Measurements from ENCODE around the gene RPL10A.
A peak's percentile ranks its signal among the peaks of the same experiment; 100 is the strongest.

The RPL10A gene

DNA sequence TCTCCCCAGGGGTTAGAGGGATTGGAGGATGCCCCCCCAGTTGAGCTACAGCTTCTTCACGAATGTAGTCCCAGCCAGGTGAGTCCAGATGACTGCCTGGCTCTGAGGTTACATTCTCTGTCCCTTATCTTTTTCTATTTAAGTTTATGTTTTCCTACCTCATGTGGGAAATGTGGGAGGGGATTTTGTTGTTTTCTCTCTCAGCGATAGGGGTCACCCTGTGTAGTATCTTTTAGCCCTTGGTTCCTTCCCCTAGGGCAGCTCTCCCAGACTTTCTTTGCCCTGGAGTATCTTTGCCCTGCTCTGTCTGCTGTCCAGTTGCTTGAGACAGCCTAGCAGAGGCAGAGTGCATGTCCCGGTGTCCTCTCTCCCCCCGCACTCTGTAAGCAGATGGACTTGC lies 10.3 kb upstream of the RPL10A start:
- H3K27ac Mint-ChIP-seq: no peak overlapping the region
- peaks cover 17% of the 10 kb centered on the region for H3K4me1 Mint-ChIP-seq
- H3K27me3 Mint-ChIP-seq: no peaks in the 10 kb centered on the region
- H3K36me3 Mint-ChIP-seq (ENCODE audit: low read depth): peaks cover 30% of the 10 kb centered on the region
- DNase-seq (no peak), ATAC-seq (no peak)
- H3K4me3 Mint-ChIP-seq: no peak overlapping the region
- H3K9me3 Mint-ChIP-seq: no peaks in the 10 kb centered on the region

DNA sequence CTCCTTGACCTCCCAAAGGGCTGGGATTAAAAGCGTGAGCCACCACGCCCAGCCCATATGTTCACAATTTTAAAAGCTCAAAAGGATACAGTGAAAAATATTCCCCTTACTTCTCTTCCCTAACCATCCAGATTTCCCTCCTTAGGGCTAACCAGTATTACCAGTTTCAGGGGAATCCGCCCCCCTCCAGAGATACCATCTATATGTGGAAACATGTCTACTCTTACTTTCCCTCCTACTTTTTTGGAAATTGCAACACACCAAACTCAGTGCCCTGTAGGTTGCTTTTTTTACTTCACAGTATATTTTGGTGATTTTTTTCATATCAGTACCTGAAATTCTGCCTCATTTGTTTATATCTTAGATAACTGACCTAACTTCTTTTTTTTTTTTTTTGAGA lies 6.9 kb upstream of the RPL10A start:
- H3K4me3 Mint-ChIP-seq: no peak overlapping the region
- H3K9me3 Mint-ChIP-seq: no peaks in the 10 kb centered on the region
- no peak overlapping the region for H3K27ac Mint-ChIP-seq
- no peaks in the 10 kb centered on the region for H3K27me3 Mint-ChIP-seq
- no peaks in the 10 kb centered on the region for H3K4me1 Mint-ChIP-seq
- peaks cover 28% of the 10 kb centered on the region for H3K36me3 Mint-ChIP-seq (ENCODE audit: low read depth)
- DNase-seq (no peak), ATAC-seq (no peak)

DNA sequence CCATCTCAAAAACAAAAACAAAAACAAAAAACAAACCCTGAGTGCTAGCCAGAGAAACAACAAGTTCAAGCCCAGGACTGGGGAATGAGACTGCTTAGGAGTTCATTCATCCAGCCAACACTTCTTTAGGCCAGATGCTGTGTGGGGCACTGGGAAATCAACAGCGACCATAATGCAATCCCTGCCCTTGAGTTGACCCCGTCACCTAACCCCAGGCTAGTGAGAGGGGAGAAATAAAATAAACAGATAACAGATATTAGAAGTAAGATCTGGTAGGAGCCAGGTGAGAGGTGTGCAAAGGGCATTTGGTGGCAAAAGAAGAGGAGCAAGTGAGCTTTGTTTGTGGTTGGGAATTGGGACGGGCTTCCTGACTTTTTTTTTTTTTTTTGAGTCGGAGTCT lies 4.9 kb upstream of the RPL10A start:
- DNase-seq: no peak
- no peak overlapping the region for H3K27ac Mint-ChIP-seq
- peaks cover 42% of the 10 kb centered on the region for H3K36me3 Mint-ChIP-seq (ENCODE audit: low read depth)
- no peak for ATAC-seq
- no peaks in the 10 kb centered on the region for H3K9me3 Mint-ChIP-seq
- peaks cover 11% of the 10 kb centered on the region for H3K4me1 Mint-ChIP-seq
- H3K4me3 Mint-ChIP-seq: no peak overlapping the region
- no peaks in the 10 kb centered on the region for H3K27me3 Mint-ChIP-seq

DNA sequence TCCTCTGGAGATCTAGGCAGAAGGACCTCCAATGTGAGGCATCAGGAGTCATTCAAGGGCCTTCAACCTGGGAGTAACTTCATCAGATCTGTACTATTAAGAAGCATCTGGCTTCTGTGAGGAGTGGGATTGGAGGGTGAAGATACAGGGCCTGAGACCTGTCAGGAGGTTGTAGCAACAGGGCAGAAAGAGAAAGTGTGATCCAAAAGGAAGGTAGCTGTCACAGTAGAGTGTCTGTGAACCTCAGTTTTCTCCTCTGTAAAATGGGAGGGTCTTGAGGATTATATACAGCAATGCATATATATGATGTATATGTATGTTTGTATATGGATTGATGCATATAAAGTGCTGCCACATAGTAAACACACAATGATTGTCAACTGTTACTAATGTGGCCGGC lies 2.6 kb upstream of the RPL10A start:
- Mint-ChIP-seq H3K36me3 (ENCODE audit: low read depth) (peaks cover 60% of the 10 kb centered on the region), H3K4me1 (peaks cover 24% of the 10 kb centered on the region), H3K27ac (no peak overlapping the region), H3K4me3 (no peak overlapping the region), H3K27me3 (no peaks in the 10 kb centered on the region), H3K9me3 (no peaks in the 10 kb centered on the region)
- no peak for ATAC-seq
- DNase-seq: no peak

DNA sequence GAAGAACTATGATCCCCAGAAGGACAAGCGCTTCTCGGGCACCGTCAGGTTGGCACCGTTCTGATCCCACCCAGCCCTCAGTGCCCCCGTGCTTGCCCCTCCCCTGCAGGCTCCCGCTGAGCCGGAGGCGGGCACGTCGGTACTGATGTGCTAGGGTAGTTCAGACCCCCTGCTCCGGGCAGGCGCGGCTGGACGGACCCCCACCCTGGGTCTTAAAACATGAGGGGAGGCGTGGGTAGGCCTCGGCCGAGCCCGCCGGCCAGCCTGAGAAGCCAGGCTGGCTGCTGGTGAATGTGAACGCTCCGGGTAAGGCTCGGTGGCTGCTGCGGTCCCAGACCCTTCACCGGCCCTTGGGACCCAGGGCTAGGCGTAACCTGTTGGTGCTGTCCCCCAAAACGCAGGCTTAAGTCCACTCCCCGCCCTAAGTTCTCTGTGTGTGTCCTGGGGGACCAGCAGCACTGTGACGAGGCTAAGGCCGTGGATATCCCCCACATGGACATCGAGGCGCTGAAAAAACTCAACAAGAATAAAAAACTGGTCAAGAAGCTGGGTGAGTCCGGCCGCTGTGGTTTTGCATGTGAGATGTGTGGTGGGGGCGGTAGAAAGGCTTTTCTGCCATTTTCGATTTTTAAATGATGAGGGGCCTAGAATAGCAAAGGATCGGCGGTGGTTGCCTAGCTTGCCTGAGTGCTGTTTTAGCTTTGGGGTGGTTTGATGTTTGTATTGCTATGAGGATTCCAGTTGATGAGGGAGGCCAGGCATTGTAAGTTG lies 964 bp downstream of the RPL10A start:
- ATAC-seq (no peak), DNase-seq (no peak)
- peak overlapping the region; percentile 99 for H3K27ac Mint-ChIP-seq
- peaks cover 43% of the 10 kb centered on the region for H3K4me1 Mint-ChIP-seq
- peaks cover 66% of the 10 kb centered on the region for H3K36me3 Mint-ChIP-seq (ENCODE audit: low read depth)
- no peaks in the 10 kb centered on the region for H3K27me3 Mint-ChIP-seq
- no peaks in the 10 kb centered on the region for H3K9me3 Mint-ChIP-seq
- H3K4me3 Mint-ChIP-seq: peak overlapping the region; percentile 99

DNA sequence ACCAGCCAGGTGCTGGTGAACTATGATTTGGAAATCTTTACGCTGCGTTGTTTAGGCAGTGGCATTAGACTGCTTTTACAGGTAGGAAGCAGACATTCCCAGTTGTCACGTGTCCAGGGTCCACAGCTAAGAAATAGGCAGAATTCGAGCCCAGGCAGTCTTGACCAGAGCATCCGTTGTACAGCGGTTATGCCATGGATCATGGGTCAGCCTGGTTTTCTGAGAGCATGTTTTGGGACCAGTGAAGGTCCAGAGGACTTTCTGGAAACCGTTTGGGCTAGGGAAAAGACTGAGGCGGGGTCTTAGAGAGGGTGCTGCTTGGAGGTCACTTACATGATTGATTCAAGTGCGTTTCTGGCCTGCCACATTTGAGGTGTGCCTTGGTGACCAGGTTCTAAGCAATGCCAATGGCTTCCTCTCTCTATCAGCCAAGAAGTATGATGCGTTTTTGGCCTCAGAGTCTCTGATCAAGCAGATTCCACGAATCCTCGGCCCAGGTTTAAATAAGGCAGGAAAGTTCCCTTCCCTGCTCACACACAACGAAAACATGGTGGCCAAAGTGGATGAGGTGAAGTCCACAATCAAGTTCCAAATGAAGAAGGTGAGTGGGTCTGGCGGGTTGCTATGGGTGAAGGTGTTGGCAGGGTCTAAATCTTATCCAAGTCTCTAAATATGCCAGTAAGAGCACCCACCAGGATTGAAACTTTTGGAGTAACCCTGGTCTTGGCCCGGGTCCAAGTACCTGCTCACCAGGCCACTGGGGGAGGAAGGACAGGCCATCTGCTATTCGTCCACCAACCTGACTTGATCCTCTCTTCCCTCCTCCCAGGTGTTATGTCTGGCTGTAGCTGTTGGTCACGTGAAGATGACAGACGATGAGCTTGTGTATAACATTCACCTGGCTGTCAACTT lies 1.8 kb downstream of the RPL10A start:
- no peak for ATAC-seq
- Mint-ChIP-seq H3K36me3 (ENCODE audit: low read depth) (peaks cover 63% of the 10 kb centered on the region), H3K27me3 (no peaks in the 10 kb centered on the region), H3K9me3 (no peaks in the 10 kb centered on the region), H3K4me1 (peaks cover 43% of the 10 kb centered on the region), H3K4me3 (peak overlapping the region; percentile 99), H3K27ac (peak overlapping the region; percentile 99)
- no peak for DNase-seq

DNA sequence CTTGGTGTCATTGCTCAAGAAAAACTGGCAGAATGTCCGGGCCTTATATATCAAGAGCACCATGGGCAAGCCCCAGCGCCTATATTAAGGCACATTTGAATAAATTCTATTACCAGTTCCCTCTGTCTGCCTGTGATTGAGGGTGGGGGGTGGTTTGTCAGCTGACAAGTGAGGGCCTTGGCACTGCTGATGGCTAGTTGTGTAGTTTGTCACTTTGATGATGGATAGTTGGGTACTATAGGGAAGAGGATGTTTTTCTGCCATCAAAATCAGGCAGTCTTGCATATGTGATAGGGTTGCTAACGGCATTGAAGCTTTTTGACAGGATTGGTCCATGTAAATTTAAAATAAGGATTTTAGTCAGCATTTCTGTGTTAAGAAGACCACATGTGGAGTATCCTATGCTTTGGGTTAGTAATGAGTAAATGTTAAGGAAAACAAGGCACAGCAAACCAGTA lies 2.5 kb downstream of the RPL10A start:
- DNase-seq (no peak), ATAC-seq (no peak)
- H3K4me1 Mint-ChIP-seq: peaks cover 43% of the 10 kb centered on the region
- peaks cover 60% of the 10 kb centered on the region for H3K36me3 Mint-ChIP-seq (ENCODE audit: low read depth)
- H3K27ac Mint-ChIP-seq: peak overlapping the region; percentile 99
- no peaks in the 10 kb centered on the region for H3K27me3 Mint-ChIP-seq
- H3K4me3 Mint-ChIP-seq: peak overlapping the region; percentile 99
- H3K9me3 Mint-ChIP-seq: no peaks in the 10 kb centered on the region

DNA sequence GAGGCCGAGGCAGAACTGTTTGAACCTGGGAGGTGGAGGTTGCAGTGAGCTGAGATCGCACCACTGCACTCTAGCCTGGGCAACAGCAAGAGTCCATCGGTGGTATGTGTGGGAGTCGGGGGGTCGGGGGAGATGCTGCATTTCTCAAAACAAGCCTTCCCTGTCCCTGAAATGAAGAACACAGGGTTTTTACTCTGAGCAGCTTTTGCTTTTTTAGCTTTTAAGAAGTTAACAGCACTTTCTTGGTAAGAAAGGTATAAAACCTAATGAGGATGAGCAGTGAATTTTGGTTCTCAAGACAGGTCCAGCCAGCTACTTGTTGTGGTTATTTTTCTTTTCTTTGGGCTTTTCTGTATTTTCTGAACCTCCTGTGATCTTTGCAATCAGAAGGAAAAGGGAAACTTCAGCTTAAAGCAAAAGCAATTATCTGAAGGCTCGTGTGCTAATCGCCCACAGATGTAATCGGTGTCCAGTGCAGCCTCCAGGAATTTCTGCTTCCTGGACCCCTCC lies 3.7 kb downstream of the RPL10A start:
- DNase-seq (no peak), ATAC-seq (no peak)
- H3K9me3 Mint-ChIP-seq: no peaks in the 10 kb centered on the region
- H3K4me1 Mint-ChIP-seq: peaks cover 45% of the 10 kb centered on the region
- H3K27ac Mint-ChIP-seq: peak overlapping the region; percentile 99
- H3K27me3 Mint-ChIP-seq: no peaks in the 10 kb centered on the region
- H3K4me3 Mint-ChIP-seq: peak overlapping the region; percentile 99
- H3K36me3 Mint-ChIP-seq (ENCODE audit: low read depth): peaks cover 54% of the 10 kb centered on the region

DNA sequence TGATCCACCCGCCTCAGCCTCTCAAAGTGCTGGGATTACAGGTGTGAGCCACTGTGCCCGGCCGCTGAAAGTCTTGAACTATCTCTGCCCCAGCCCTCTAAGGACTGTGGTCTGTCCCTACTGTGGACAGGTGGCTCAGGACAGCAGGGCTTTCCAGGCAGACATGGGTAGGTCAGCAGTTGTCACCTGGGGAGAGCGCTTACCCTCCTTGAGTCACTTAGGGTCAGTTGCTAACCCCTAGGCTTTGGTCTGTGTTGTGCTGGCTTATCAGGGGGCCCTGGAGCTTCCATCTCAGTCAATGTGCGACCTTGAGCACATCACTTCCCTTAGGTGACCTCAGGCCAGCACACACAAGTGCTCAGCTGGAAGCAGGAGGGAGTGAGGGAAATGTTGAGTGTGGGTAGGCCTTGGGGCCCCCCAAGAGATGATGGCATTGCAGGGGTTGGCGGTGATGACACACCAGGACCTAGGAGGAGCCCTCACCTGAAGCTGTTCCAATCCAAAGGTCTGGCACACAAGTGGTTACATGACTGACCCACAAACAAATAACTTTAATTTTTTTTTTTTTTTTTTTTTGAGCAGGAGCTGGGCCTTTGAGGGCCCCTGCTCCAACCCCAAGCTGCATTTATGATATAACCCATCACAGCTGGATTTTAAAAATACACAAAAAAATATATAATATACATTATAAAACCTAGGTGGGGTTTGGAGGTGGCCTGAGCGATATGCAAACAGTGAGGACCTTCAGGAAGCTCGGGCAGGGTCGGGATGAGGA lies 5.1 kb downstream of the RPL10A start:
- peaks cover 34% of the 10 kb centered on the region for H3K4me1 Mint-ChIP-seq
- H3K27me3 Mint-ChIP-seq: no peaks in the 10 kb centered on the region
- H3K36me3 Mint-ChIP-seq (ENCODE audit: low read depth): peaks cover 46% of the 10 kb centered on the region
- H3K9me3 Mint-ChIP-seq: no peaks in the 10 kb centered on the region
- ATAC-seq (peak; percentile 38), DNase-seq (peak; percentile 44)
- H3K4me3 Mint-ChIP-seq: no peak overlapping the region
- peak overlapping the region; percentile 99 for H3K27ac Mint-ChIP-seq

DNA sequence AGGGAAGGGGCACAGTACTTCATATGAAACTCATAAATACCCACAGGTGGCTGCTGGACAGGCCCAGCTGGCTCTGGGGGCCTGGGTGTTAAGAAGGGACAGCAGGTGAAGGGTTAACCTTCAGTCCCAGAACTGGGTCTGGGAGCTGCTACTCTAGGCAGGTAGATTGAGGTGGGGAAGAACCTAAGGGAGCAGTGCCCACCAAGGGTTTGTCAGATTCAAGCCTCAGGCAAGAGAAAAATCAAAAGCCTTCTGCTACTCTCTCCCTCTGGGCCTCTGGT lies 5.6 kb downstream of the RPL10A start:
- peaks cover 31% of the 10 kb centered on the region for H3K4me1 Mint-ChIP-seq
- no peaks in the 10 kb centered on the region for H3K9me3 Mint-ChIP-seq
- H3K27ac Mint-ChIP-seq: peak overlapping the region; percentile 68
- no peak for ATAC-seq
- no peak overlapping the region for H3K4me3 Mint-ChIP-seq
- H3K27me3 Mint-ChIP-seq: no peaks in the 10 kb centered on the region
- DNase-seq: no peak
- H3K36me3 Mint-ChIP-seq (ENCODE audit: low read depth): peaks cover 41% of the 10 kb centered on the region

DNA sequence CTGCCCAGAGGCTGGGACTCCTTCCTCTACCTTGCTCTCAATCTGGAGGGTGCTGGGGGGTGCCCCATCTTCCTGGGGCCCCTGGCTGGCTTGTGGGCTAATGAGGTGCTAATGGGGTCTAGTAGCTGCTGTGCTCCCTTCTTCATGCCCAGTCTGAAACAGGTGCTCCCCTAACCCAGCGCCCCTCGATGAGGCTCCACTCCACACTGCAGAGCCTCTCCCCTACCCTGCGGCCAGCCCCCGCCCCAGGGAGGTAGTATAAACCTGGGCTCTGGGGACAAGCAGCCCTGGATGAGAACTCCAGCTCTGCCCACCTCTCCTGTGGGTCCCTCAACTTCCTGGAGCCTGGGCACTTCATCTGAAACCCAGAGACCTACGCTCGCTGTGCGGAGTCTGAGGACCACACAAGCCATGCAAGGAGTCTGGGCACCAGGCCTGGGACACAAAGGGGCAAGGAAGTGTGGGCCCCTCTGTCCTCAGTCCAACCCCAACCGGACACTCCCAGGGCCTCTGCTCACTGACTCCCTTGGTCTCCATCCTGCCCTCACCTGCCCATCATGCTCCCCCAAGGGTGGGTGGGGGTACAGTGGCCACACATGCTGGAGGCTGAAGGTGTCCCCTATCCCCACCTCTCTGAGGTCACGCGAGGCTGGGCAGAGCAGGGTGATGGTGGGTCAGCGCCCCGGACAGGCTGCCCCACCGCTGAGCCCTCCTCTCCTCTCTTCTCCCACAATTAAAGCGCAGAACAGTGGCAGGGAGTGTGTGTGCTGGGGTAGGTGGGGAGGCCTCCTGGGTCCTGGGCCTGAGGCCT lies 6.1 kb downstream of the RPL10A start:
- H3K4me1 Mint-ChIP-seq: peaks cover 30% of the 10 kb centered on the region
- ATAC-seq: peak; percentile 18
- H3K4me3 Mint-ChIP-seq: peak overlapping the region; percentile 6
- H3K9me3 Mint-ChIP-seq: no peaks in the 10 kb centered on the region
- DNase-seq: peak; percentile 43
- peaks cover 35% of the 10 kb centered on the region for H3K36me3 Mint-ChIP-seq (ENCODE audit: low read depth)
- peak overlapping the region; percentile 6 for H3K27ac Mint-ChIP-seq
- no peaks in the 10 kb centered on the region for H3K27me3 Mint-ChIP-seq

DNA sequence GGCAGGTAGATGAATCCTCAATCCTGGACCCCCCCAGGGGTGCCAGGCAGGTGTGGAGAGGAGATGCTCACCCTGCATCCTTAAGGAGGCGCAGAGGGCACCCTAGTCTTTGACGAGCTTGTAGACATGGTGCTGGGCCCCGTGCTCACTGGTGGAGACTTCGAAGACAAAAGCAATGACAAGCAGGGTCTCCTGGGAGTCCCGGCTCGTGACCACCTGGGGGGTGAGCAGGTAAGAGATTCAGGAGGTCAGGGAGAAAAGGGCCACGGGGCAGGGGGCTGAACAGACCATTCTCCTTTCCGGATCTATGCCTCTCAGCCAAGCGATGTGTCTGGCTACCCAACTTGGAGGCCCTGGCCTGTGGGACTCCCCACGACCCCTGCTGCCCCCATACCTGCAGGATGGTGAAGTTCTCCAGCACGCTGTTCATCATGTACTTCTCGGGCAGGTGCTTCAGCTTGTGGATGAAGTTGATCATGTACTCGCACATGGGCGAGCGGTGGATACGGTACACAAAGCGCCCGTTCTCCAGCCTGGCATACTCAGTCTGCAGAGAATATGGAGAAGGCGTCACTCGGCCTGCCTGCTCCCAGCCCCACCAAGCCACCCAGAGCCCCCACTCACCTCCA lies 6.9 kb downstream of the RPL10A start:
- no peak for ATAC-seq
- Mint-ChIP-seq H3K4me1 (peaks cover 25% of the 10 kb centered on the region), H3K9me3 (no peaks in the 10 kb centered on the region), H3K4me3 (peak overlapping the region; percentile 6), H3K27me3 (no peaks in the 10 kb centered on the region), H3K27ac (peak overlapping the region; percentile 6), H3K36me3 (ENCODE audit: low read depth) (peaks cover 28% of the 10 kb centered on the region)
- no peak for DNase-seq

DNA sequence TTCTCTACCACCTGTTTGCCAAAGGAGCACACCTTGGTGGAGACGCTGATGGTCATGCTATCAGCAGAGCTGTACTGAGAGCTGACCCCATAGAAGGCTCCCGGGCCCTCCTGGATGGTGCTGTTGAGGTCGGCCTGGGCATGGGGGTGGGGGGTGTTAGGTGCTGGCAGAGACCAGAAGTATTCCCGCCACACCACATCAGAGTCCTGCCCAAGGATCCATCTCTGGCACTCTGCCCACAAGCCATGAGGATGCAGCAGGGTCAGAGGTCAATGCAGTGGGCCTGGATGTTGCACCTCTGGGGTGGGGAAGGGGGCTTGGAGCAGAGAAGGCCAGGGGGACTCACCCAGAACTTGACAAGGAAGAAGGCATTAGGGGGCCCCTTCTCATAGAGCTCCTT lies 7.4 kb downstream of the RPL10A start:
- H3K27me3 Mint-ChIP-seq: no peaks in the 10 kb centered on the region
- no peaks in the 10 kb centered on the region for H3K9me3 Mint-ChIP-seq
- peaks cover 23% of the 10 kb centered on the region for H3K36me3 Mint-ChIP-seq (ENCODE audit: low read depth)
- ATAC-seq (no peak), DNase-seq (no peak)
- H3K27ac Mint-ChIP-seq: no peak overlapping the region
- H3K4me1 Mint-ChIP-seq: peaks cover 22% of the 10 kb centered on the region
- no peak overlapping the region for H3K4me3 Mint-ChIP-seq

All from activated naive CD8-positive, alpha-beta T cell treated with anti-CD3 and anti-CD28 coated beads, Interleukin-2, amount 50 U/mL, for 24 hours (primary cell).